MM.1S (cell line): ENCODE data around the gene TRAK2.

Source experiments
- CTCF ChIP-seq: fragments of 300-600 bp; sonication (generic); IDR thresholded peaks from 2 replicates; pipeline ENCODE4 v1.5.1; 2016; ENCODE audit warnings: antibody characterized with exemption, low read length, mixed read lengths
- EZH2 ChIP-seq: fragments of 300-600 bp; sonication (generic); optimal IDR thresholded peaks from 2 replicates; pipeline ENCODE3; 2017; ENCODE audit warnings: low read depth, mild to moderate bottlenecking, antibody characterized with exemption, low read length, mixed read lengths
- EZH2phosphoT487 ChIP-seq: fragments of 300-600 bp; sonication (generic); IDR thresholded peaks from 2 replicates; pipeline ENCODE4 v1.6.1; 2018; ENCODE audit warnings: antibody characterized with exemption, low read length

- no peak for TF ChIP-seq CTCF
- no peak for TF ChIP-seq EZH2
- no peak for TF ChIP-seq EZH2phosphoT487
Observed at GRCh38 chr2:201470821-201471731, 19.8 kb upstream of the TRAK2 start.
